ENCODE results near the gene HASPIN.
"Not testable (repeated sequence)": the region's sequence is repeated elsewhere in the genome, so short reads cannot be mapped to it uniquely, and the experiment has no call there.

Gene HASPIN

DNA sequence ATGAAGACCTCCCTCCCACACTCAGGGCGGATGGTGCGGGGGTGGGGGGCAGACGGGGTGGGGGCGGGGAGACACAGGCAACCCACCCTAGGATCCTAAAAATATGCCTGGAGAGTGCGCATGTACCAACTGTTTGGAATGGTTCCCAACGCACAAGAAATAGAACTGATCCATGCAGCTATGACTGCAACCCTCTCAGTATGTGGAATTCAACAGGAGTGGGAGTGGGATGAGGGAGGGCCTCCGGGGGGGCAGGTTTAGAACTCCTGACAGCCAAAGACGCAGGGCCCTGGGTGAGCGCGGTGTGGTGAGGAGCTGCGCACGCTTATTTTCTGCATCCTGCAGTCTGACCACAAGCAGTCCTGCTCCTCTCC is 26.6 kb upstream of the HASPIN start:
- no peak for TF ChIP-seq CTCF (IDR thresholded peaks at IDR 0.05)
- no peak overlapping the region for H3K4me3 ChIP-seq (ENCODE audit: low read depth in 1 of 2, low read length in 1 of 2)
- peaks cover 14 to 17% of the 10 kb centered on the region in 2 experiments for H3K4me1 ChIP-seq (ENCODE audit: control insufficient read depth in 1 of 2, insufficient read depth in 1 of 2, low read depth in 1 of 2, low read length in 1 of 2)
- no peaks in the 10 kb centered on the region for H3K36me3 ChIP-seq
- H3K27ac ChIP-seq = no peak overlapping the region
- no peaks in the 10 kb centered on the region for H3K9me3 ChIP-seq
- peaks cover 62% of the 10 kb centered on the region for H3K27me3 ChIP-seq

DNA sequence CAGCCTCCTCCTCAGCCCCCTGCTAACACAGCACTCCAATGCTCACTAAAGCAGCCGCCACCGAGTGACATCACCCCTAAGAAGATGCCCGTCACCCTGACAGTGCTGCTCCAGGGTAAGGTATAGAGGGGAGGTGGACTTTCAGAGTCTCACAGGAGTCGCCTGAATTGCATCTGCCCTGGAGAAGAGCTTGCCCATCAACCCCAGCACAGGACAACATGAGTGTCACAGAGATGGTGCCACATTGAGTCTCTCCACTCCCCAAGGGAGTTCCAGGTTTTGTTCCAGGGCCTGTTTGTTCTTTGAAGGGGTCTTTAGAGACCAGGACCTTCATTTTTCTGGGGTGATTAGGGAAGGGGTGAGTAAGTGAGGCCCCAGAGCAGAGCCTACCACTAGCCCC is 25.6 kb upstream of the HASPIN start:
- Histone ChIP-seq H3K27me3 (peaks cover 52% of the 10 kb centered on the region), H3K4me1 (ENCODE audit: control insufficient read depth in 1 of 2, insufficient read depth in 1 of 2, low read depth in 1 of 2, low read length in 1 of 2) (peaks cover 14 to 17% of the 10 kb centered on the region in 2 experiments), H3K36me3 (no peaks in the 10 kb centered on the region), H3K27ac (no peak overlapping the region), H3K4me3 (ENCODE audit: low read depth in 1 of 2, low read length in 1 of 2) (no peak overlapping the region), H3K9me3 (no peaks in the 10 kb centered on the region)
- TF ChIP-seq CTCF (IDR thresholded peaks at IDR 0.05) = no peak

DNA sequence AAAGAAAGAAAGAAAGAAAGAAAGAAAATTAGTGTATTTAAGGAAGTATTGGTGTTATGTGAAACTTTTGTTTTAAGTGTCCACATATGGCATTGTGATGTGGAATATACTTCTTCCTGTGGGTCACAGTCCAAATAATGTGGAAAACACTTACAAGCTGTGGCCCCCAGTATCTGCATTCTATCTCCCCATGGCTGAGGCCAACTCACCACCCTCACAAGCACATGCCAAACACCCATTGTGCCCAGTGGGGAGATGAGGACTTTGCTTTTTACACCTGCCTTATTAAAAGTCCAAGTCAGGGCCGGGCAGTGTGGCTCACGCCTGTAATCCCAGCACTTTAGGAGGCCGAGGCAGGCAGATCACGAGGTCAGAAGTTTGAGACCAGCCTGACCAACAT is 23.8 kb upstream of the HASPIN start:
- no peaks in the 10 kb centered on the region for H3K9me3 ChIP-seq
- no peak overlapping the region for H3K27ac ChIP-seq
- H3K4me1 ChIP-seq (ENCODE audit: control insufficient read depth in 1 of 2, insufficient read depth in 1 of 2, low read depth in 1 of 2, low read length in 1 of 2) = peaks cover 14 to 17% of the 10 kb centered on the region in 2 experiments
- TF ChIP-seq CTCF (IDR thresholded peaks at IDR 0.05) = no peak
- peaks cover 34% of the 10 kb centered on the region for H3K27me3 ChIP-seq
- no peak overlapping the region for H3K4me3 ChIP-seq (ENCODE audit: low read depth in 1 of 2, low read length in 1 of 2)
- H3K36me3 ChIP-seq = no peaks in the 10 kb centered on the region

DNA sequence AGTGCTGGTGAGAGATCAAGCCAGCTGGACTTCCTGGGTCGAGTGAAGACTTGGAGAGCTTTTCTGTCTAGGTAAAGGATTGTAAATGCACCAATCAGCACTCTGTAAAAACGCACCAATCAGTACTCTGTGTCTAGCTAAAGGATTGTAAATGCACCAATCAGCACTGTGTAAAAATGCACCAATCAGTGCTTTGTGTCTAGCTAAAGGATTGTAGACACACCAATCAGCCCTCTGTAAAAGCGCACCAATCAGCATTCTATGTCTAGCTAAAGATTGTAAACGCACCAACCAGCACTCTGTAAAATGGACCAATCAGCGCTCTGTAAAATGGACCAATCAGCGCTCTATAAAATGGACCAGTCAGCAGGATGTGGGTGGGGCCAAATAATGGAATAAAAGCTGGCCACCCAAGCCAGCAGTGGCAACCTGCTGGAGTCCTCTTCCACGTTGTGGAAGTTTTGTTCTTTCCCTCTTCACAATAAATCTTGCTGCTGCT is 21.6 kb upstream of the HASPIN start:
- H3K27me3 ChIP-seq = peaks cover 15% of the 10 kb centered on the region
- H3K36me3 ChIP-seq; H3K9me3 ChIP-seq; H3K4me1 ChIP-seq (ENCODE audit: control insufficient read depth in 1 of 2, insufficient read depth in 1 of 2, low read depth in 1 of 2, low read length in 1 of 2); H3K4me3 ChIP-seq (ENCODE audit: low read depth in 1 of 2, low read length in 1 of 2); H3K27ac ChIP-seq: not testable (repeated sequence)

- H3K27me3 ChIP-seq = no peaks in the 10 kb centered on the region
- H3K4me1 ChIP-seq (ENCODE audit: control insufficient read depth in 1 of 2, insufficient read depth in 1 of 2, low read depth in 1 of 2, low read length in 1 of 2) = no peaks in the 10 kb centered on the region
- H3K4me3 ChIP-seq (ENCODE audit: low read depth in 1 of 2, low read length in 1 of 2) = no peak overlapping the region
- no peaks in the 10 kb centered on the region for H3K9me3 ChIP-seq
- no peaks in the 10 kb centered on the region for H3K36me3 ChIP-seq
- no peak overlapping the region for H3K27ac ChIP-seq
- TF ChIP-seq CTCF (IDR thresholded peaks at IDR 0.05) = no peak
Measured at GRCh38 chr17:3704931-3705717, 18.6 kb upstream of the HASPIN start.

DNA sequence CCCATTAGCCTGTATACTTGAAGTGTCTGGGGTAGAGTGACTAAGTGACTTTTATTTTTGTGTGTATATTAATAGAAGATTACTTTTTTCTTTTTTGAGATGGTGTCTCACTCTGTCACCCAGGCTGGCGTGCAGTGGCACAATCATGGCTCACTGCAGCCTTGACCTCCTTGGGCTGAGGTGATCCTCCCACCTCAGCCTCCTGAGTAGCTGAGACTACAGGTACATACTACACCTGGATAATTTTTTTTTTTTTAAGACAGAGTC is 18.1 kb upstream of the HASPIN start:
- not testable (repeated sequence) for H3K27me3 ChIP-seq; H3K4me1 ChIP-seq (ENCODE audit: control insufficient read depth in 1 of 2, insufficient read depth in 1 of 2, low read depth in 1 of 2, low read length in 1 of 2); H3K9me3 ChIP-seq

More for the DNA sequence above, 18.1 kb upstream of the HASPIN start:
- not testable (repeated sequence) for H3K36me3 ChIP-seq; H3K27ac ChIP-seq; H3K4me3 ChIP-seq (ENCODE audit: low read depth in 1 of 2, low read length in 1 of 2)
